GM18867 (cell line): ENCODE data around the gene NT5DC1.

ENCODE experiments used
- ATAC-seq: cut with Tn5 transposase; IDR thresholded peaks from one replicate; pipeline ENCODE4 v1.9.1; 2021; ENCODE audit warnings: mild to moderate bottlenecking, moderate library complexity; ENCODE audit not compliant: unreplicated experiment

NT5DC1 gene

GRCh38 chr6:116180375-116180774, 79.7 kb downstream of the NT5DC1 start:
- ATAC-seq, result no peak

DNA sequence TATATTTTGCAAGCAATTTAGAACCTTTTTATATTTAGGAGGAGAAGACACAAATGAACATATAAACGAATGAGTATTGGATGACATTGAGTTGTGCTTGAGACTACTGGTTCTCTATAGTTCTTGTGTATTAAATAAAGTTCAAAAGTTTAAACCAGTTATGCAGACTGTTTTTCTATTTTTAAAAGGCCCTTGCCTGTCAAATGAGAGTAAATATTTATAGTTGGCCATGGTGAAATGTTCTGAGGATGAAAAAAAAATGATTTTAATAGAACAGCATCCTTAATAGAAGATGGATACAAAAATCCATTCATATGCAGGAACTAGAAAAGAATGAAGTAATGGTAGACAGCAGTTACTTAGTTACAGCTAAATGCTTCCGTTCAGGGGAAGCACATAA, 88.8 kb downstream of the NT5DC1 start:
- no peak for ATAC-seq

DNA sequence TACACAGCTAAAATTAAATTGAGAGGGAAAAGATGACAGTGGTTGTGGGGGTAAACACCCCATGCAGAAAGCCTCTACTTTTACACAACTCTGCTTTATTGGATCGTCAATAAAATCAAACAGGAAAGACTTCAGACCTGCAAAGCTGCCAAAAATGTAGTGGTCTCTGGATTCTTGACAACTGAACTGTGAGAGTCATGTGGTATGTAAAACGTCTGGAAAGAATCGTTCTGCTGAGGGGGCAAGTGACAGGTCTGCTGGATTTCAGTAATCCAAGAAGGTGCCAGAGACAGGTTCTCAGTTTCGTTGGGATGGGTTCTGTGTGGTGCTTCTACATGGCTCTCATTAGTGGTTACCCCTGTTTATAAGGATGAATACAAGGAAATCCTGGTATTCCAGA, 89.9 kb downstream of the NT5DC1 start:
- no peak for ATAC-seq

GRCh38 chr6:116191881-116192280, 91.2 kb downstream of the NT5DC1 start:
- ATAC-seq, result no peak

GRCh38 chr6:116192786-116193185, 92.1 kb downstream of the NT5DC1 start:
- ATAC-seq, result no peak

- ATAC-seq, result no peak
These were observed 96.2 kb downstream of the NT5DC1 start for GRCh38 chr6:116196841-116197240.

- no peak for ATAC-seq
These were observed 100.1 kb downstream of the NT5DC1 start for GRCh38 chr6:116200619-116201249.

- no peak for ATAC-seq
These were observed 100.9 kb downstream of the NT5DC1 start for GRCh38 chr6:116201538-116201937.

GRCh38 chr6:116205281-116205680, 104.6 kb downstream of the NT5DC1 start:
- ATAC-seq, result no peak

- no peak for ATAC-seq
These were observed 105.7 kb downstream of the NT5DC1 start for GRCh38 chr6:116206231-116206903.

DNA sequence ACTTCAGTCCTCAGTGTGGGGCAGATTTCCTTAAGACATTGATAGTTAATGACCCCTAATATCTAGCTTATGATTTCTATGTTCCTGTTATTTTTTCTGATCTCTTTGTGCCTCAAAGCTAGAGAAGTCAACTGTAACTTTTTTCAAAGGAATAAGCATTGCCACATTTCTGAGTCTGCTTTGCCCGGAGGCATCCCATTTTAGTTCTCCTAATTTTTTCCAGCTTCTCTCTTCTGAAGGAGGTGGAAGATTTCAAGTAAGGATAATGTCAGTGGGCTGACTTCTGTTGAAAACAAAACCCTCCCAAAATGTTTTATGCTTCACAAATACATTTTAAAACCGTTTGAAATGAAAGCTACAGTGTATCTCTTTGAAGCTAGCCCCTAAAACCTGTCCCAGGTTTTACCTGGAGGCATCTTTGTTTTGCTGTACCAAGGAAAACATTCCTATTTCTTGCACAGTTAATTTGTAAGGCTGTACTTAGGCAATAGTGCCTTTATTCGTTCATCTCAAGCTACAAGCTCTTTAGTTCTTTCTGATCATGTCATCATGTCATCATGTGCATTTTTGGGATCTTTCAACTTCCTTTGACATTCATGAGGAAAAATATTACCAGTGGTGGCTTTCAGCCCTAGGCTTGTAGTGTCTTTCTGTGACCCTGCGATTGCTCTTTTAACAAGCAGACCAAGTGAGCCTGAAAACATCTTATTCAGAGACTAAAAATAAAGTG, 107.6 kb downstream of the NT5DC1 start:
- no peak for ATAC-seq

GRCh38 chr6:116210316-116210715, 109.7 kb downstream of the NT5DC1 start:
- no peak for ATAC-seq

- no peak for ATAC-seq
These were observed 110.2 kb downstream of the NT5DC1 start for GRCh38 chr6:116210750-116211425.

DNA sequence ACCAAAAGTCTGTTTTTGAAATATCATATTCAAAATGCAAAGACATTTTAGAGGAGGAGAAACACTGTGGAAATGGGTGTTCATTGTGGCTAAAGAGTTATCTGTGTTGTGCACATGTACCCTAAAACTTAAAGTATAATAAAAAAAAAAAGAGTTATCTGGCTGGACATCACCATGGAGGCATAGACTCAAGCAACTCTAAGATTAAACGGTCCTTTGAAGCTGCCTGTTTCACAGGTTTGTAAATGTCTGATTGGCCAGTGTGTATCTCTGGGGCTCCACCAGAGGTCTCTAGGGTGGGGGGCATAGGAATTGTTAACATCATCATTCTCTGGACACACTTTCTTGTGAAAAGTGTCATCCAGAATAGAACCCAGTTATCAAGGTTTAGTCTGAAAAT, 114.0 kb downstream of the NT5DC1 start:
- ATAC-seq, result no peak

- no peak for ATAC-seq
These were observed 114.8 kb downstream of the NT5DC1 start for GRCh38 chr6:116215414-116215813.

DNA sequence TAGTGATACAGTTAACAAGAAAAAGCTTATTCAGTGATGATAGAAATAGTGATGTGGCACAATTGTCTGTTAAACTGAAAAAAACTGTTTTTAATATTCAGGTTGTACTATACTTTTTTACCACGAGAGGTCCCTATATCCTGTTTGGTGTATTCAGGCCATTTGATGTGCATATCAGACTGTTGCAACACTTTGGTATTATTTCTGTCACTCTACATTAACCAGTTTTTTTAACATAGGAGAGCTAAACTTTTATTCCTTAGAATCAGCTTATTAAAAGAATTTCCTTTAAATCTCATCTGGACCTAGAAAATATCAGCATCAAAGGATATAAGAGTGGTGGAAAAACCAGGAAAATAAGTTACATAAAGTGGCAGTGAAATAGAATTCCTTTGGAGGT, 116.4 kb downstream of the NT5DC1 start:
- peak; percentile 61 for ATAC-seq

DNA sequence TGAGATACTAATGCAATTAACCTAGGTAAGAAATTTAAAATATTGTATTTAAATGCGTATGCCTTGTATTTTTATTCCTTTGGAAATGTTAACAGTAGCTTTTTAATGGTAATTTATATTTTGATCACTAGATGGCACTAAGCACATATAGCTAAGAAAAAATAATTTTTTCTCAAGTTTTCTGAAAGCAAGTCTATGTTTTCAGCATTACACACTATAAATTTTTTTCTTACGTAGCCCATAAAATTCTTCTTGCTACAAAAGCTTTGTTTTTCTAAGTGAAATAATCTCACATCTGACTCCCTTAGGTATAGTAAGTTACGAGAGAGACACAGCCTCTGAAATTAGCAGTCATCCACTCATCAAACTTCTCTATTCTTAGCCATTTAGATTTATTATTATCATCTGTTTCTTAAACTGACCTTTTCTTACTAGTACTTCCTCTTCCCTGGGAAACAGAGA, 117.5 kb downstream of the NT5DC1 start:
- no peak for ATAC-seq

DNA sequence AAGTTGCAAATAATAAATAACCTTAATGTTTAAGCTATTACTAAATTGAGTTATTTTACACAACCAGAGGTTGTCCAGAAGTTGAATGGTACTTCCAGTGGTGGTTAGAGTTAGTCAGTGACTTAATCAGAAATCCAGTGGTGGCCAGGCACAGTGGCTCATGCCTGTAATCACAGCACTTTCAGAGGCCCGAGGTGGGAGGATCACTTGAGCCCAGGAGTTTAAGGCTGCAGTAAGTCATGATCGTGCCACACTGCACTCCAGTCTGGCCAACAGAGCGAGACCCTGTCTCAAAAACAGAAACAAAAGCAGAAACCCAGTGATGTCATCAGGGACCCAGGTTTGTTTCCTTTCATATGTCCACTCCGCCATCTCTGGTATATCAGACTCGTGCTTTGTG, 118.2 kb downstream of the NT5DC1 start:
- ATAC-seq, result no peak

DNA sequence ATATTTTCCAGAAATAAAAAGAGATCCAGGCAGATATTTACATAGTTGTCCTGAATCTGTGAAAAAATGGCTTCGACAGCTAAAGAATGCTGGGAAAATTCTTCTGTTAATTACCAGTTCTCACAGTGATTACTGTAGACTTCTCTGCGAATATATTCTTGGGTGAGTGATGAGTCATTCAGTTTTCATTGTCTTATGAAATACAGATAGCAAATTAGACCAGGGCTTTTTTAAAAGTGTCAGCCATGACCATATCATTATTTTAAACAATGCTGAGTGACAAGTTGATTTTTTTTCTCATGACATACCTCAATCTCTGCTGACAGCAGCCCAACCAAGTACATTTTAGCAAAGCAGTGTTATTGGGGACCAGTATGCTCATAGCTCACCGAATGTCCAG, 120.4 kb downstream of the NT5DC1 start:
- no peak for ATAC-seq

- no peak for ATAC-seq
These were observed 121.3 kb downstream of the NT5DC1 start for GRCh38 chr6:116221911-116222310.

DNA sequence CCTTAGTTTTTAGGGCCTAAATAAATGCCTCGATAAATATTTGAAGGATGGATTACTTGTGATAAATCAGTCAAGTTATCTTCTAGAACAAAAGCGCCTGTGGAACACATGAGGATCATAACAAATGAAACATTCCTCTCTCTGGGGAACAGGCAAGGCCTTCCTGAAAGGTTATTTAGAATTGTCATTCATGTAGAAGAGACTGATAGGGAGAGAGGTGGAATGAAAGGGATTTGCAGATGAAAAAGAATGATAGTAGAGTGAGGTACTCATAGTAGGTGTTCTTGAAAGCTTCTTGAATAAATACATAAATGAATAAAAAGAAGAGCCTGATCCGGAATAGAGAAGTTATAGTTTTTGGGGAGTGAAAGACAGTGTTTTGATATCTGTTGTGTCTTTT, 122.7 kb downstream of the NT5DC1 start:
- ATAC-seq, result no peak
